Mammary epithelial cell (primary cell): ENCODE results near the gene CCDC107.

ENCODE experiments used
- CTCF ChIP-seq, 2 donors: IDR thresholded peaks in 1 of 2; conservative IDR thresholded peaks in 1 of 2; 2 replicates each; pipeline ENCODE4 v1.5.1; 2011 to 2012; ENCODE audit warnings: inconsistent platforms in 2 of 2, low read length in 2 of 2, mild to moderate bottlenecking in 2 of 2, control low read depth in 1 of 2, low read depth in 1 of 2; ENCODE audit not compliant: insufficient read depth in 1 of 2; ENCODE audit errors: extremely low read depth in 1 of 2
- EZH2 ChIP-seq: IDR thresholded peaks from 2 replicates; pipeline ENCODE4 v1.6.1; 2012; ENCODE audit warnings: low read length, inconsistent platforms, borderline replicate concordance

DNA sequence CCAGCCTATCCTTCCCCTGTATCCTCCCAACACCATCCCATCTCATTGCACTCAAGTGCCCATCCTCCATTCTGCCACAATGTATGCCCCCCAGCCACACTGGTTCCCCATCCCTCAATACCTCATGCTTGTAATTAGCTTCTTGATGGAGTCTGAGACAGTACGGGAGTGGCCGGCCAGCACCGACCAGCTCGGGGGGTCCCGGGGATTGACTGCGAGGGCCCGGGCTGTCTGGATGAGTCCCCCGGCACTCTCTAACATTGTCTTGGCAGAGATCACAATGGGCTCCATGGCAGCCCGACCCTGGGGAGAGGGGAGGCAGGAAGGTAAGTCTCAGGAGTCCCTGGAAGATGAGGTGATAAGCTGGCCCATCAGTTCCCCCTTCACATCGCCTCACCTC lies 48.9 kb downstream of the CCDC107 start:
- TF ChIP-seq CTCF (conservative IDR thresholded peaks at IDR 0.05 in 1 of 2, IDR thresholded peaks at IDR 0.05 in 1 of 2; ENCODE audit: extremely low read depth in 1 of 2, insufficient read depth in 1 of 2, low read depth in 1 of 2, low read length in 2 of 2) (no peak), EZH2 (no peak)
